ENCODE measurements around the gene AFF3. TPM values are rescaled to one million over a fixed set of nuclear protein-coding genes. Genes with fewer than 3 reads are reported as not detected.

The AFF3 gene
- total and polyA plus RNA-seq, 10 of the 15 experiments (the other 5 are each of a cell fraction or from before 2014, with no cell fraction given), result 0.26 to 5.5 (median 3.0) TPM

DNA sequence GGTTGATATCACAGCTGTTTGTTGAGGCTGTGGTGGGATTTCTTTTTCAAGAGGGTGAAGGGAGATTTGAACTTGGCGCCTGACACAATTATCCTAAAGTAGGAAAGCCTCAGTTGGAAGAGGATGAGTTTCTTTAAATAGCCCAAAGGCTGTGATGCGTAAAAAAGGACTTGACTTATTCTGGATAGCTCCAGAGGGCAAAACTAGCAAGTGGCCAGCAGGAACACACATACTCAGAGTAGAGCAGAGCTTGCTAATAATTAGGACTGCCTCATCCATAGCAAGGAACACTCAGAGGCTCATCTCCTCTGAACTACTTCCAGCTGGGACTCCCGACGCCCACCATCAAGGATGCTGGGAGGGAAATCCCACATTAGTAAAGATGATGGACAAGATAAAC, 74.0 kb downstream of the AFF3 start:
- ATAC-seq (no peak), DNase-seq (ENCODE audit: low read depth, low spot score) (no peak), FAIRE-seq (no peak)
- CTCF ChIA-PET, result no interaction called here
- SMC1A ChIA-PET (ENCODE audit: uncharacterized antibody, unreplicated experiment), result no interaction called here
- Histone ChIP-seq H3K27me3 (replicated peaks in 1 of 2; ENCODE audit: control insufficient read depth in 2 of 2, insufficient read depth in 2 of 2, low read length in 1 of 2) (no peaks in the 10 kb centered on the region; a peak in 1 of 4 replicates), H3K9ac (ENCODE audit: control insufficient read depth, insufficient read depth, low read length) (no peak overlapping the region), H4K20me1 (ENCODE audit: control insufficient read depth, insufficient read depth) (no peaks in the 10 kb centered on the region), H3K4me2 (ENCODE audit: control insufficient read depth, insufficient read depth) (no peak overlapping the region), H3K4me1 (ENCODE audit: control insufficient read depth, insufficient read depth, low read length) (no peaks in the 10 kb centered on the region), H3K36me3 (ENCODE audit: control insufficient read depth in 2 of 2, insufficient read depth in 2 of 2, low read length in 1 of 2) (no peaks in the 10 kb centered on the region), H3K9me3 (replicated peaks; ENCODE audit: control insufficient read depth, insufficient read depth, low read length) (no peaks in the 10 kb centered on the region), H2AFZ (ENCODE audit: control insufficient read depth, low read depth, low read length) (no peak overlapping the region), H3K27ac (ENCODE audit: control insufficient read depth, insufficient read depth) (no peak overlapping the region), H3K4me3 (no peak overlapping the region), H3K79me2 (ENCODE audit: control insufficient read depth, insufficient read depth, low read length) (no peaks in the 10 kb centered on the region)
- RAD21 ChIA-PET (ENCODE audit: unreplicated experiment), result no interaction called here
- in situ Hi-C loops (cut with MboI), result no loop called here
- WGBS (ENCODE audit: insufficient coverage, insufficient replicate concordance, low lambda C conversion rate, missing lambda C conversion rate), result 42% methylated on average over 4 of the region's 4 CpGs
- intact Hi-C loops (cut with micrococcal nuclease; ENCODE audit: unreplicated experiment), result no loop called here
- POLR2A ChIA-PET, result no interaction called here
- BruUV-seq (replicated peaks), result no TSS peak
- TF ChIP-seq ZZZ3 (IDR thresholded peaks at IDR 0.05; ENCODE audit: control insufficient read depth, insufficient read length, low read depth) (no peak), ETV6 (conservative IDR thresholded peaks at IDR 0.05 in 1 of 2, IDR thresholded peaks at IDR 0.05 in 1 of 2; ENCODE audit: borderline replicate concordance in 1 of 2, low read depth in 1 of 2) (no peak), SREBF1 (IDR thresholded peaks at IDR 0.05; ENCODE audit: low read length) (no peak), NFYB (IDR thresholded peaks at IDR 0.05; ENCODE audit: insufficient read depth, low read depth, low read length) (no peak), MEF2A (IDR thresholded peaks at IDR 0.05; ENCODE audit: insufficient read depth, low read depth, low read length) (no peak), RCOR1 (conservative IDR thresholded peaks at IDR 0.05; ENCODE audit: low read depth, low read length) (no peak), GABPA (IDR thresholded peaks at IDR 0.05; ENCODE audit: low read depth) (no peak), HDAC6 (IDR thresholded peaks at IDR 0.05; ENCODE audit: unreplicated experiment) (no peak), DPF2 (IDR thresholded peaks at IDR 0.05) (no peak), BMI1 (IDR thresholded peaks at IDR 0.05; ENCODE audit: borderline replicate concordance) (no peak), SUZ12 (IDR thresholded peaks at IDR 0.05; ENCODE audit: unreplicated experiment) (no peak), MEF2B (IDR thresholded peaks at IDR 0.05; ENCODE audit: partially characterized antibody, poor library complexity, severe bottlenecking) (no peak), BRCA1 (IDR thresholded peaks at IDR 0.05; ENCODE audit: low read depth, low read length) (no peak)
- TF ChIP-seq, protein P1, sequence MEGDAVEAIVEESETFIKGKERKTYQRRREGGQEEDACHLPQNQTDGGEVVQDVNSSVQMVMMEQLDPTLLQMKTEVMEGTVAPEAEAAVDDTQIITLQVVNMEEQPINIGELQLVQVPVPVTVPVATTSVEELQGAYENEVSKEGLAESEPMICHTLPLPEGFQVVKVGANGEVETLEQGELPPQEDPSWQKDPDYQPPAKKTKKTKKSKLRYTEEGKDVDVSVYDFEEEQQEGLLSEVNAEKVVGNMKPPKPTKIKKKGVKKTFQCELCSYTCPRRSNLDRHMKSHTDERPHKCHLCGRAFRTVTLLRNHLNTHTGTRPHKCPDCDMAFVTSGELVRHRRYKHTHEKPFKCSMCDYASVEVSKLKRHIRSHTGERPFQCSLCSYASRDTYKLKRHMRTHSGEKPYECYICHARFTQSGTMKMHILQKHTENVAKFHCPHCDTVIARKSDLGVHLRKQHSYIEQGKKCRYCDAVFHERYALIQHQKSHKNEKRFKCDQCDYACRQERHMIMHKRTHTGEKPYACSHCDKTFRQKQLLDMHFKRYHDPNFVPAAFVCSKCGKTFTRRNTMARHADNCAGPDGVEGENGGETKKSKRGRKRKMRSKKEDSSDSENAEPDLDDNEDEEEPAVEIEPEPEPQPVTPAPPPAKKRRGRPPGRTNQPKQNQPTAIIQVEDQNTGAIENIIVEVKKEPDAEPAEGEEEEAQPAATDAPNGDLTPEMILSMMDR (IDR thresholded peaks at IDR 0.05 in 2 of 3, conservative IDR thresholded peaks at IDR 0.05 in 1 of 3; ENCODE audit: control insufficient read depth in 2 of 3, extremely low read depth in 1 of 3, insufficient read depth in 1 of 3, low read depth in 3 of 3, low read length in 3 of 3), result no peak
- TF ChIP-seq, protein P2, sequence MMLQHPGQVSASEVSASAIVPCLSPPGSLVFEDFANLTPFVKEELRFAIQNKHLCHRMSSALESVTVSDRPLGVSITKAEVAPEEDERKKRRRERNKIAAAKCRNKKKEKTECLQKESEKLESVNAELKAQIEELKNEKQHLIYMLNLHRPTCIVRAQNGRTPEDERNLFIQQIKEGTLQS (IDR thresholded peaks at IDR 0.05; ENCODE audit: borderline replicate concordance, extremely low read depth, low read depth, low read length), result no peak
- TF ChIP-seq, protein P3, sequence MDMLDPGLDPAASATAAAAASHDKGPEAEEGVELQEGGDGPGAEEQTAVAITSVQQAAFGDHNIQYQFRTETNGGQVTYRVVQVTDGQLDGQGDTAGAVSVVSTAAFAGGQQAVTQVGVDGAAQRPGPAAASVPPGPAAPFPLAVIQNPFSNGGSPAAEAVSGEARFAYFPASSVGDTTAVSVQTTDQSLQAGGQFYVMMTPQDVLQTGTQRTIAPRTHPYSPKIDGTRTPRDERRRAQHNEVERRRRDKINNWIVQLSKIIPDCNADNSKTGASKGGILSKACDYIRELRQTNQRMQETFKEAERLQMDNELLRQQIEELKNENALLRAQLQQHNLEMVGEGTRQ (IDR thresholded peaks at IDR 0.05; ENCODE audit: borderline replicate concordance, low read depth, low read length), result no peak
- TF ChIP-seq, protein P4, sequence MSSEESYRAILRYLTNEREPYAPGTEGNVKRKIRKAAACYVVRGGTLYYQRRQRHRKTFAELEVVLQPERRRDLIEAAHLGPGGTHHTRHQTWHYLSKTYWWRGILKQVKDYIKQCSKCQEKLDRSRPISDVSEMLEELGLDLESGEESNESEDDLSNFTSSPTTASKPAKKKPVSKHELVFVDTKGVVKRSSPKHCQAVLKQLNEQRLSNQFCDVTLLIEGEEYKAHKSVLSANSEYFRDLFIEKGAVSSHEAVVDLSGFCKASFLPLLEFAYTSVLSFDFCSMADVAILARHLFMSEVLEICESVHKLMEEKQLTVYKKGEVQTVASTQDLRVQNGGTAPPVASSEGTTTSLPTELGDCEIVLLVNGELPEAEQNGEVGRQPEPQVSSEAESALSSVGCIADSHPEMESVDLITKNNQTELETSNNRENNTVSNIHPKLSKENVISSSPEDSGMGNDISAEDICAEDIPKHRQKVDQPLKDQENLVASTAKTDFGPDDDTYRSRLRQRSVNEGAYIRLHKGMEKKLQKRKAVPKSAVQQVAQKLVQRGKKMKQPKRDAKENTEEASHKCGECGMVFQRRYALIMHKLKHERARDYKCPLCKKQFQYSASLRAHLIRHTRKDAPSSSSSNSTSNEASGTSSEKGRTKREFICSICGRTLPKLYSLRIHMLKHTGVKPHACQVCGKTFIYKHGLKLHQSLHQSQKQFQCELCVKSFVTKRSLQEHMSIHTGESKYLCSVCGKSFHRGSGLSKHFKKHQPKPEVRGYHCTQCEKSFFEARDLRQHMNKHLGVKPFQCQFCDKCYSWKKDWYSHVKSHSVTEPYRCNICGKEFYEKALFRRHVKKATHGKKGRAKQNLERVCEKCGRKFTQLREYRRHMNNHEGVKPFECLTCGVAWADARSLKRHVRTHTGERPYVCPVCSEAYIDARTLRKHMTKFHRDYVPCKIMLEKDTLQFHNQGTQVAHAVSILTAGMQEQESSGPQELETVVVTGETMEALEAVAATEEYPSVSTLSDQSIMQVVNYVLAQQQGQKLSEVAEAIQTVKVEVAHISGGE (CRISPR knock-in tag; IDR thresholded peaks at IDR 0.05), result no peak
- TF ChIP-seq, protein P5, sequence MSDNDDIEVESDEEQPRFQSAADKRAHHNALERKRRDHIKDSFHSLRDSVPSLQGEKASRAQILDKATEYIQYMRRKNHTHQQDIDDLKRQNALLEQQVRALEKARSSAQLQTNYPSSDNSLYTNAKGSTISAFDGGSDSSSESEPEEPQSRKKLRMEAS (IDR thresholded peaks at IDR 0.05; ENCODE audit: low read depth, low read length), result no peak

All from GM12878 (cell line).